GM18868 (cell line): Measurements from ENCODE around the gene C1orf50.
"Not testable (repeated sequence)": the region's sequence is repeated elsewhere in the genome, so short reads cannot be mapped to it uniquely, and the experiment has no call there.

Experiments used
- ATAC-seq: cut with Tn5 transposase; IDR thresholded peaks from one replicate; pipeline ENCODE4 v1.9.1; 2021; ENCODE audit warnings: mild to moderate bottlenecking, moderate library complexity; ENCODE audit not compliant: unreplicated experiment

The C1orf50 gene

GRCh38 chr1:42797414-42797813 lies 30.4 kb downstream of the C1orf50 start:
- no peak for ATAC-seq

GRCh38 chr1:42797979-42798378 lies 30.9 kb downstream of the C1orf50 start:
- no peak for ATAC-seq

DNA sequence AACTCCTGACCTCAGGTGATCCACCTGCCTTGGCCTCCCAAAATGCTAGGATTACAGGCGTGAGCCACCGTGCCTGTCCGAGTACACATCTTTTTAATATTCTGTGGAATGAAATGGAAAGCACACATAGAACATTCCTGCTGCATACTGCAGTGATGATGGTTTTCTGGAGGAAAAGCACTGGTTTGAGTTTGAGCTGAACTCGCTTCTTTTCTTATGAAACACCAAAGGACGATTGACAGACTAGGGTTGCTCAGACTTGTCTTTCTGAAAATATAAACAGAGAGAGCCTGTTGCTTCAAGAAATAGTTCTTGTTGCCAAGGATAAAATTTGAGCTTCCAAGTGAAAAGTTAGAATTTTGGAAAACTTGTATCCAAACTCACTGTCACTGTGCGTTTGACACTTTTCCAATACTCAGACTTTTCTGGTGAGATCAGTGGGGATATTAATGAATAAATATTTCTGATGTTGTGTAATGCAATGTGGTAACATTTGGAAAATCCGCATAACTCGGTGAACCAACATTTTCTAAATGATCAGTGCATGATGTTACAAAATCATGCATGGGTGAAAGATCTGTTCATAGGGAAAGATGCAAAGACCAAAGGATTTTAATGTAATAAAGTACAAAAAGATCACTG lies 34.9 kb downstream of the C1orf50 start:
- ATAC-seq: no peak

GRCh38 chr1:42806171-42806570 lies 39.1 kb downstream of the C1orf50 start:
- no peak for ATAC-seq

- ATAC-seq: no peak
Observed at GRCh38 chr1:42806593-42806992, 39.5 kb downstream of the C1orf50 start.

GRCh38 chr1:42807056-42807668 lies 40.1 kb downstream of the C1orf50 start:
- no peak for ATAC-seq

- not testable (repeated sequence) for ATAC-seq
Observed at GRCh38 chr1:42814815-42815214, 47.8 kb downstream of the C1orf50 start.

GRCh38 chr1:42815941-42816584 lies 49.0 kb downstream of the C1orf50 start:
- no peak for ATAC-seq

DNA sequence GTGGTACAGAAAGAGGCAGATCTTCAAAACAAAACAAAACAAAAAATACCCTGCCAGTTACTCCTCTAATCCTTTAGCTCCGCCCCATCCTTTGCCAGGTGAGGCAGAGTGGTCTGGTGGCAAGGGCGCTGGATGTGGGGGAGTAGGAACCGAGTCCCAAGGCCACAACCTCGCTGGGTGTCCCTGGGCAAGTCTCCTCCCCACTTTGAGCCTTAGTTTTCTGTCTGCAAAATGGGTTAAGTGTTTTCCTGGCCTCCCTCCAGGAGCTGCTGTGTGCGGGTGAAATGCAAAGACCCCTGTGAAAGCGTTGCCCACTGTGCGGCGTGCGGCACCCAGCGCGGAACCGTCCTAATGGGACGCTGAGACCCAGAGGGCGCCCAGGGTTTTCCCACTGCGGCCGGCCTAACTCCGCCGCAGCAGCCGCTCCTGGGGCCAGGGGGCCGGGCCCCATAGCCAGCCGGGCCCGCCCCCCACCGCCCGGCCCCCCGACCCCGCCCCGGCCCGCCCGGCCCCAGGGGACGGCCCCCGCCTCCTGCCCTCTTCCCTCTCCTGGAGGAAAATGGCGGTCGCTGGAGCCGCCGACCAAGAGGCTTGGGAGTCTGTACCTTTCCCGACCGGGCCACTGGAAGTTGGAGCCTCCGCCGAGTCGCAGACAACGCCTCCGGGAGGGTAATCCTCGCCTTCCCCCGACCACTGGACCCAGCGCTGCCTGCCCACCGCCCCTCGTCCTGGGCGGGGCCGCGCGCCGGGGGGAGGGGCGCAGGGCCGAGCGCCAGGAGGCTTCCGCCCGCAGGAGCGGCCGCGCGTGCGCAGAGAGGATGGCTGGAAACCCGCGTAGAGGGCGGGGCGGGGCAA lies 49.8 kb downstream of the C1orf50 start, which contains the start of the genes ERMAP and SVBP:
TSS of gene ERMAP (plus strand) at position 538 of the 855 bp plus-strand sequence. CDS start 13,327 bp downstream, outside the sequence.
TSS of gene SVBP (minus strand) at position 813 of the 855 bp plus-strand sequence. CDS start 853 bp downstream, outside the sequence.
- peak; percentile 87 for ATAC-seq

DNA sequence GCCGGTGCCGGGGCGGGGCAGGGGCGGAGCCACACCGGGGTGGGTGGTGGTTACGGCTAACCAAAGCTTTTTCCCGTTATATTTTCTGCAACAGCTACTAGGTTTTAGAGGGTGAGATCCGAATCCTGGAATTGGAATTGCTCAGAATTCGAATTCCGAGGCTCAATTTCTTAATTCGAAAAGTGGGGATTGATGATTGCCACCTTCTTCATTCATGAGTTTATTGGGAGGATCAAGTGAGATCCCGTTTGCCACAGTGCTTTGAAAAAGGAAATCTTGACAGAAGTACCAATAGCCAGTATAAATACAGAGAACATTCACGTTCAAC lies 50.4 kb downstream of the C1orf50 start:
- ATAC-seq: no peak

- ATAC-seq: no peak
Observed at GRCh38 chr1:42817976-42818375, 50.9 kb downstream of the C1orf50 start.

GRCh38 chr1:42820813-42821212 lies 53.8 kb downstream of the C1orf50 start:
- no peak for ATAC-seq

DNA sequence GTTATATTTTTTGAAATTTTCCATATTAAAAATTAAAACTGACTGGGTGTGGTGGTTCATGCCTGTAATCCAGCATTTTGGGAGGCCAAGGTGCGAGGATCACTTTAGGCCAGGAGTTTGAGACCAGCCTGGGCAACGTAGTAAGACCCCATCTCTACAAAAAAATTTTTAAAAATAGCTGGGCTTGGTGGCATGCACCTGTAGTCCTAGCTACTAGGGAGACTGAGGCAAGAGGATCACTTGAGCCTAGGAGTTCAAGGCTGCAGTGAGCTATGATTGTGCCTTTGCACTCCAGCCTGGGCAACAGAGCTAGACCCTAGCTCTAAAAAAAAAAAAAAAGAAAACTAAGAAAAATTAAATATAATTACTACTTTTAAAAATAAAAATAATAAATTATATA lies 54.6 kb downstream of the C1orf50 start:
- ATAC-seq: no peak

- no peak for ATAC-seq
Observed at GRCh38 chr1:42822800-42823392, 55.8 kb downstream of the C1orf50 start.

- ATAC-seq: no peak
Observed at GRCh38 chr1:42824481-42825035, 57.5 kb downstream of the C1orf50 start.

DNA sequence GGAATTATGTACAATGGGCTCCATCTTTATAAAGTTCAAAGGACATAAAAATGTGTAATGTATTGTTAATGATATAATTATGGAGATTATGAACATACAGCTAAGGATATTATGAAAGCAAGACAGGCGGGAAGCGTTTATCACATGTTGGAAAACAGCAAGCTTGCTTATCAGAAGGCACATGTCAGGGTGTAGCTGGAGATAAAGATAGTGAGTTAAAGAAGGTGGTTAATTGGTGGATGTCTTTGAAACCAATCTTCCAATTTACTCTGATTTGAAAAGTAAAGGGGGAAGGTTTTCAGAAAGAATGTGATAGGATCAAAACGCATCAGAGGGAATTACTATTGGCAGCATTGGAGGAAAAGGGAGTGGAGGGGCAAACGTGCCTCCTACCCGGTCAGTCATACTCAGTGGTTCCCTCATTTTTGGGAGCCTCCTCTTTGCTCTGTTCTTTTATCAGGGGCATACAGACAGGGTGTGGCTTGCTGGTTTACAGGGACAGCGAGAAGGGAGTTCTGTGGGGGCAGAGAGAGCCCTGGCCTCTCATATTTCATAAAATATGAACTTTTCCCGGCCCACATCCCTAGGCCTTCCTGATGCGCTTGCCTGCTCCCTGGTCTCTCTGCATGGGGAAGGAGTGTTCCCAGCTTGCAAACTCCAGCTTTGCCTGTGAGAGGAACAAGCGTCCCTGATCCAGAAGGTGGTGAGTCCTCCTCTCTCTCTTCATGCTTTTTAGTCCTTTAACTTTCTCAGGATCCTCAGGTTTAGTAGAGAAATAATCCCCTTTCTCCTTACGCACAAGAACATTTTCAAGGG lies 58.2 kb downstream of the C1orf50 start:
- no peak for ATAC-seq
